ENCODE measurements around the gene BNIP3.
"Not testable (repeated sequence)": the region's sequence is repeated elsewhere in the genome, so short reads cannot be mapped to it uniquely, and the experiment has no call there.

The BNIP3 gene

GRCh38 chr10:131929122-131929845, 52.4 kb downstream of the BNIP3 start:
- DNase-seq (ENCODE audit: low read depth) = no peak

- no peak for DNase-seq (ENCODE audit: low read depth)
Measured at GRCh38 chr10:131928248-131929095, 53.3 kb downstream of the BNIP3 start.

GRCh38 chr10:131926743-131927595, 54.8 kb downstream of the BNIP3 start:
- DNase-seq (ENCODE audit: low read depth) = no peak

- DNase-seq (ENCODE audit: low read depth) = no peak
Measured at GRCh38 chr10:131926253-131926652, 55.5 kb downstream of the BNIP3 start.

- no peak for DNase-seq (ENCODE audit: low read depth)
Measured at GRCh38 chr10:131925716-131926115, 56.0 kb downstream of the BNIP3 start.

- no peak for DNase-seq (ENCODE audit: low read depth)
Measured at GRCh38 chr10:131925011-131925649, 56.6 kb downstream of the BNIP3 start.

GRCh38 chr10:131923038-131923756, 58.5 kb downstream of the BNIP3 start:
- DNase-seq (ENCODE audit: low read depth) = no peak

GRCh38 chr10:131921184-131921583, 60.5 kb downstream of the BNIP3 start:
- DNase-seq (ENCODE audit: low read depth) = no peak

GRCh38 chr10:131920693-131921092, 61.0 kb downstream of the BNIP3 start:
- DNase-seq (ENCODE audit: low read depth) = no peak

GRCh38 chr10:131920151-131920550, 61.6 kb downstream of the BNIP3 start:
- DNase-seq (ENCODE audit: low read depth) = no peak

- not testable (repeated sequence) for DNase-seq (ENCODE audit: low read depth)
Measured at GRCh38 chr10:131919461-131919860, 62.3 kb downstream of the BNIP3 start.
